HG02571 (cell line): Measurements from ENCODE around the gene ASPSCR1.

Experiments used
- ATAC-seq: cut with Tn5 transposase; IDR thresholded peaks from one replicate; pipeline ENCODE4 v1.9.1; 2021; ENCODE audit warnings: mild to moderate bottlenecking, moderate library complexity; ENCODE audit not compliant: unreplicated experiment

Gene ASPSCR1

GRCh38 chr17:82064433-82065192 lies 87.2 kb downstream of the ASPSCR1 start:
- ATAC-seq = no peak

GRCh38 chr17:82065193-82065637 lies 87.8 kb downstream of the ASPSCR1 start:
- ATAC-seq = no peak

GRCh38 chr17:82065638-82066303 lies 88.3 kb downstream of the ASPSCR1 start, which contains the start of gene DUS1L:
Gene DUS1L (minus strand): TSS chr17:82065804. CDS start chr17:82065059, 745 bp downstream.
- ATAC-seq = peak; percentile 49
